Measurements from ENCODE around the gene KCNA1.

Gene KCNA1

GRCh38 chr12:4911316-4911994 is 1.8 kb downstream of the KCNA1 start:
- no peak for DNase-seq (ENCODE audit: low spot score)

DNA sequence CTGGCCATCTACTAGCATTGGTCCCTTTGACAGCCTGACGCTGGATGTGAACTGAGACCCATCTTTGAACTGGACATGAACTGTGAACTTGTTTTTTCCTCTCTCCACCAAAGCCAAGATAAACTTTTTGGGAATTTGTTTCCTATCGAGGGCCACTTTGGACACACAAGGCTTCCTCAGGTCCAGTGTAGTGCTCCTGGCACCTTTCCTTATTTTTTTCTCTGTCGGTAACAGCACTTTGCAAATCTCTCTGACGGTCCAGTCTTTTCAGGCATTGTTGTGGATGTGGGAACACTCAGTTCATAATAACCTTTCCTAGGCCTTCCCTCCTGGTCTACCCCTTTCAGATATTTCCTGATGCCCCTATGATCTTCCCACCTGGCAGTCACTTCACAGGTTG is 5.0 kb downstream of the KCNA1 start:
- DNase-seq (ENCODE audit: low spot score) = no peak

DNA sequence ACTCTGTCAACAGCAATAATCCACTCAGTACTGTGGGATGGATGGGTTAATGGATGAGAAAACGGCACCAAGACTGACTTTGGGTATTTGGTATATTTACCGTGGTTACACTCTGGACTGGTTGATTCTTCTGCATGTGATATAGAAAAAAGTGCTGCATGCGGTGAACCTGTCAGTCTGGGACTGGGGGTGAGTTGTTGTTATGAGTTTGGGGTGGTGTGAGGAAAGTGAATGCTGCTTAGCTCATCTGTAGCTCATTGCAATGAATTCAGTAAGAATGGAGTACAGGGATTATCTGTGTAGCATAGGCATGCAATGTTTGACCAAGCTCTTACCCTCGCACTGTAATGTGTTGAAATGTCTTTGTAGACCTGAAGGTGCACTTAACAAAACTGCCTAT is 6.0 kb downstream of the KCNA1 start:
- no peak for DNase-seq (ENCODE audit: low spot score)

DNA sequence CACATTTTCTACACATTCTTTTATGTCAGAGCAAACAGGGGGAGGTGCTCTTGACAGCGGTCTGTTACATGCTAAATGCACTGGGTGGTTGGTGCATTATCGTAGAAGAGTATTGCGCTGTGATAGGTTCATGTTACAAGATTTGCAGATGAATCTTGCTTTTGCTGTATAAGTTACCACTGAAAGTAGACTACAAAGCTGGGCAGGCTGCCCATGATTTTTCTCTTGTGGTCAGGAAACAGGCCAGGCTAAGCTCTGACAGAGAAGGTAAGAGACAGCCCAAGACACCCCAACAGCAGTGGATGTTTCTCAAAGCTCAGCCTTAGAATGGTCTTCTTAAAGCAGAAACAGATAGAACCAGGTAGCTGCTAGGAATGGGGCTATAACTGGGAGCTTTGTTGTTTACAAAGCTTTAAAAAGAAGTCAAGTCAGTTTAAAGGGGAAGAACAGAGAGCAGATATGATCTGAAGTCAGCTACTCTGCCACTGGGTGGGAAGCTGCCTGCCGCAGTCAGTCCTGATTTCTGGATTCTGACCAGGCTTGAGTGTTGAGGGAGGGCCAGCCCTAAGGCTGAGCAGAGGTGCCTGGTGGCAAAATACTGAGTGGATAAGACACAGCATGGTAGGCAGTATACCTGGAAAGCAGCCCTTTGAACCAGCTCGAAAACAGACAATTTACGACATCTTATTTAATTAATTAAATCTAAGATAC is 9.4 kb downstream of the KCNA1 start:
- no peak for DNase-seq (ENCODE audit: low spot score)

- DNase-seq (ENCODE audit: low spot score) = no peak
These were observed 22.9 kb downstream of the KCNA1 start for GRCh38 chr12:4932576-4932975.

- DNase-seq (ENCODE audit: low spot score) = no peak
These were observed 23.7 kb downstream of the KCNA1 start for GRCh38 chr12:4933411-4933810.

DNA sequence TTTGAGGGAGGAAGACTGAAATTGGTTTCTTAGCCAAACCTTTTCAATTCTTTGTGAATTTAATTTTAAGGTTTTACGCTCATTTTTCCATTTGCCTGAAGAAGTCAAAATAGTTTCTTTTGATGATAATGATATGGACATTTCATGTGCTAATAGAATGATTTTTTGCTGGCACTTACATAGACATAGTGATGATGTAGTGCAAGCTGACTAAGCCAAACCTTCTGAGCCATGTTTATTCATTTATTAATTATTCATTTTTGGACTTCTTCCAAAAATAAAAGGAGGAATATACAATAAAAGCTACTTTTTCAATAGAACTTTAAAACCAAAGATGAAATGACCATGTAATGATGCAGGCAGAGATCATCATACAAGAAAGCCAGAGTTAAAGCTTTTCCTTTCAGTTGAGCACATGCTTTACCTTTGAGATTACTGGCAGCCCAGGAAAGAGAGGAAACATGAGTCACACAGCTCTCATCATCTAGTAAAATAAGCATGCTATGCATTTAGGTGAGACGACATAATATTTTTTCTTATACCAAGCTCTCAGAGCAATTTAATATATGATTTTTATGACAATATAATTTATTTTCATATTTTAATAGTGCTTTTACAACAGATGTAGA is 24.8 kb downstream of the KCNA1 start:
- no peak for DNase-seq (ENCODE audit: low spot score)

- no peak for DNase-seq (ENCODE audit: low spot score)
These were observed 29.2 kb downstream of the KCNA1 start for GRCh38 chr12:4938900-4939299.

DNA sequence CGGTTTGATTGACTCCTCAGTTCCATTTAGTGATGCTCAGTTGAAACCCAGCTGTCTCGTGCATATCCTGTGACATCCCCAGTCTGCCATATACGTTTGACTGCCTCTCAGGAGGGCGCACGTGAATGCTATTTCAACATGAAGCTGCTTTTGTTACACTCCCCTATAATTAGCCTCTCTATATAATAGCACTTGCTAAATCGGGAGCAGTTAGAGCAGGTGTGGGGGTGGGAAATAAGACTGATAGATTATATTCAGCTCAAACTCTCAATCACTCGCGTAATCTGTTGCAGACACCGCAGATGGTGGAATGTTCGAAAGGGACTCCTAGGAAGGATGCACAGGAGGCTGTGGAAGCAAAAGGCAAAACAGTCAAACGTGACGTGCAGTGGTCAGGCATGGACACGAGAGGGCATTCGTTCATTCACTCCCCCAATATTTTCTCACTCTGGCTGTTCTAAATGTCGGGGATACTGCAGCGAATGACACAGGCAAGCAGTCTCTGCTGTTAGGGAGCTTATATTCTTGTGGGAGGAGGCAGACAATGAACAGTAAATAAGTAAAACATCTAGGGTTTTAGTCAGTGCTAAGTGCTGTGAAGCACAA is 29.8 kb downstream of the KCNA1 start:
- peak; percentile 13 for DNase-seq (ENCODE audit: low spot score)

DNA sequence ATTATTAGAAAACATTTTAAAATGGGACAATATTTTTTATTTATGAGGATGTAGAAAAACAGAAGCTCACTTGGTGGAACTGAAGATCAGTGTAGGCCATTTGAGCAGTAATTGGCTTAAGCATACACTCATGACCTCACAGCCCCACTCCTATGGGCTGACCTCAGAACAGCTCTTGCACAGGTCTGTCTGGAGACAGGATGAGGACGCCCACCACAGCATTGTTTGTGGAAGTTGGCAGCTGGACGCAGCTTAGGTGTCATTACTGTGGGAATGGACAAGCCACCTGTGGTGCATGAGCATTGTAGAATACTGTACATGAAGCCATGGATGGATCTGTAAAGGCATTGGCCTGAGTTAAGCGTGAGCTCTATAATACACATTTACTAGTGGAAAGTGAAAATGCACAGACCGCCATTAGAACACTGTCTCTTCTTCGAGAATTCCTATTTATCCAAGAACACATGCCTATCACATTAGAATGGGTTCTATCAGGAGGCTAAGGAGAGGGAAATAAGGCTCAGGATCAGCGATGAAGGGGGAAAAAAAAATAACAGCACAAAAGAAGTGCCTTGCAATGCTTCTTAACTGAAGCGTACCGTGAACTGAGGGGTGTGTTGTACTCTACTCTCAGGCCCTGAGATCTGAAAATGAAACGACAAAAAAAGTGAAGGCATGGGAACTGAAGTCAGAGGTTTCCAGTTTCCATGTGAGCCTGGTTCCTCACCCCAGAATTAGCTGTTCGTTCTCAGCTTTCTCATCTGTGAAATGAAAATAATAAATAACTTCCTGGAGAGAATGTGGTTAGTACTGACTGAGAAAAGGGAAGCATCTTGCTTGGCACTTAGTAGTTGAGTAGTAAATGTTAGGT is 33.6 kb downstream of the KCNA1 start:
- no peak for DNase-seq (ENCODE audit: low spot score)

DNA sequence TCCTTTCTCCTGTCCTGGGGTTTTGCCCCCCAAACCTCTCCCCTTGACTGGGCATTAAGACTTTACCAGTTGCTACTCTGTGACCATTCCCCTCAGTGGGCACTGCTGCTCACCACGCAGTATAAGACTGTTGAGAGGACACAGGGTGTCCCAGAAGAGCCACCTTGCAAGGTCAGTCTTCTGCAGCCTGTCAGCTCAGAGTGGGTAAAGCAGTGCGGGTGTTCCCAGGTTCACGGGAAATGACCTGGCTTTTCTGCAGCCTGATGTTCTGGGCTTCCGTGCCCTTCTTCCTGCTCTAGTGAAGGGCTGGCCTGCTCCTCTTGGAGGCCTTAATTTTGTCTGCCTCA is 34.2 kb downstream of the KCNA1 start:
- no peak for DNase-seq (ENCODE audit: low spot score)

DNA sequence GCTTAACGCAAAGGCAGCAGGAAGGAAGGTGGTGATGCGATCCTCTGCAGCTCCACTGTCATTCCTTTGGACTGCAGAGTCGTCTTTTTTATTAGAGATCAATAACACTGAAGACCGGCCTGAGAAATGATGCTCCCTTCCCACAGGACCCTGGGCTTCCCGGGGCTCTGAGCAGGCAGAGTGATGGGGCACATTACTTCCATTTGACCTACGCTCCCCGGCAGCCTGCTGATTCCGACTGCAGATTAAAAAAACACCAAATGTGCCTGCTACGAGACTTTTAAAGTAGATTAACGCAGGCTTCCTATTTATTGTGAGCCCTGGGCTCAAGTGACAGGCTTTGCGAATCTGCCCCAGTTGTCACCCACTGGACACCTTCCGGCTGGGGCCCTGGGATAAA is 37.5 kb downstream of the KCNA1 start:
- no peak for DNase-seq (ENCODE audit: low spot score)

- no peak for DNase-seq (ENCODE audit: low spot score)
These were observed 41.4 kb downstream of the KCNA1 start for GRCh38 chr12:4951083-4951482.

DNA sequence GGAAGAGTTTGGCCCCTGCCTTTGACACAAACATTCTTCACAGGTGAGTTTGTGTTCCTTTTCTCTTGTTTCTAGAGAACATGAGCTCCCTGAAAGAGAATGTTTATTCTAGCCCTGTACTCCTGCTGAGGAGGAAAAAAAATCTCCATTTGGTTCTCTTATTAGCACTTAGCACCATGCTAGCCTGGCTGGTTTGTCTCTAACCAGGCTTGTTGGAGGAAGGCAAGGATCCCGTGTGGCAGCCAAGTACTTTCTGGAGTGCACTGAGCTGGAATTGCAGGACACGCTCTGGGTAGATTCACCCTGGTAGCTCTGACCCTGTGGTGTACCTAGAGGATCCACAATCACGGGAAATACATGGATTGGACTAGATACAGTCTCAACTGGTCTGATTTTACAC is 41.9 kb downstream of the KCNA1 start:
- no peak for DNase-seq (ENCODE audit: low spot score)

DNA sequence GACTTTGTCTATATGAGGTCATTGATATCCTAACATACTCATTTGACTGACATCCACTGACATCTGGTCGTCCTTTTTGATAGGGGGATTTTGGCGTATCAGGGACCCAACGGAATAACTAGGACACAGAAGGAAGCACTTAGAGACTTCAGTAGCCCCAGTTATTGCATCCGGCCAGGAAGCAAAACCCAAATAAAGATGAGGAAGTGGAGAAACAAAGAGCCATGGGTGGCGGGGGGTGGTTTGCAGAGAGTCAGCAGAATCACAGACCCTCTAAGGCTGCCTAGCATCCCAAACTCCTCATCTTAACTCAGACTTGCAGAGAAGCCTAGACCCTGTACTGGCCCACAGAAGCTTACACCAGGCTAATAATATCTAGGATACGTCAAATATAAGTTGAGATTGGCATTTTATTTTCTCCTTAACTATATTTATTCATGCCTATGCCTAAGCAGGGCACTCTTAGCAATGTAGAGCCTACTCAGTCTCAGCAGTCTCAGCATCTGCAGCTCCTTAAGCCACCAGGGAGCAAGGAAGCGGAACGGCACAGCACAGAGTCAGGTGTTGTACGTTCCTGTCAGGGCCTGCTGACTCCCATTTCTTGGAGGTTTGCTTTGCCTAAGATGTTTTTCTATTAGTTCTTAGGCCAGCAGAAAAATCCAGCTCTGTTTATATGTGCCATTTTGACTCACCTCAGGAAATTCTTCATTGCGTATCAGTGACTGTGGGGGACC is 45.1 kb downstream of the KCNA1 start:
- no peak for DNase-seq (ENCODE audit: low spot score)

- peak; percentile 32 for DNase-seq (ENCODE audit: low spot score)
These were observed 46.3 kb downstream of the KCNA1 start for GRCh38 chr12:4956054-4956453.

DNA sequence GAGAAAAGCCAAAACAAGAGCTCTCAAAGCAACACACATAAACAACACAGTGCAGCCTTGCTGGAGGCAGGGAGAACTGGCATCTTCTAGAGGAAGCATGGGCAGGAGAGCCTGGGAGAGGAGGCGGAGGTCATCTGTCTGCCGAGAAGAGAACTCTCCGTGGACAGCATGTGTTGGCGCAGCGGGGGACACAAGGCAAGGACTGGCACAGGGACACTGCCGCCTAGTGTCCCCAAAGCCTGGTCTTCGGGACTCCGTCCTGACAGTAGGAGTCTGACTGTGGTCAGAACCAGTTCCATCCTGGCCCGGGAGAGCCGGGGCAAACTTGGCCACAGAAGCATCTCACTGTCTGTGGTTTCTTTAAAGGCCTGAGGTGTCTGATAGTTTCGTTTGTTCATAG is 47.3 kb downstream of the KCNA1 start:
- no peak for DNase-seq (ENCODE audit: low spot score)

- DNase-seq (ENCODE audit: low spot score) = no peak
These were observed 48.1 kb downstream of the KCNA1 start for GRCh38 chr12:4957761-4958160.

- DNase-seq (ENCODE audit: low spot score) = no peak
These were observed 49.1 kb downstream of the KCNA1 start for GRCh38 chr12:4958697-4959375.

- DNase-seq (ENCODE audit: low spot score) = no peak
These were observed 49.7 kb downstream of the KCNA1 start for GRCh38 chr12:4959381-4959780.

- no peak for DNase-seq (ENCODE audit: low spot score)
These were observed 50.3 kb downstream of the KCNA1 start for GRCh38 chr12:4960030-4960429.
